ENCODE data around the gene PGM1. TPM values are rescaled to one million over a fixed set of nuclear protein-coding genes. Genes with fewer than 3 reads are reported as not detected.

The PGM1 gene
- polyA plus RNA-seq, 1 of the 3 experiments (the other 2 are of a cell fraction) = 20.7 TPM

- no peaks in the 10 kb centered on the region for H3K27me3 ChIP-seq (ENCODE audit: insufficient read depth)
- no peak overlapping the region for H3K9ac ChIP-seq
- peaks cover 3 to 5% of the 10 kb centered on the region in 2 experiments; a peak in 3 of 4 replicates for H3K4me1 ChIP-seq (ENCODE audit: control insufficient read depth in 1 of 2, insufficient read depth in 2 of 2, low read depth in 1 of 2, low read length in 1 of 2)
- no peaks in the 10 kb centered on the region for H3K9me3 ChIP-seq
- H3F3A ChIP-seq (replicated peaks; ENCODE audit: insufficient read depth) = no peaks in the 10 kb centered on the region
- 97% methylated on average over 4 of the region's 4 CpGs for WGBS (ENCODE audit: low lambda C conversion rate)
- TF ChIP-seq FOXM1 (IDR thresholded peaks at IDR 0.05; ENCODE audit: low read depth) = no peak
- no peak for TF ChIP-seq JUND (IDR thresholded peaks at IDR 0.05)
- TF ChIP-seq REST (IDR thresholded peaks at IDR 0.05; ENCODE audit: low read depth, low read length) = no peak
- TF ChIP-seq GABPA (IDR thresholded peaks at IDR 0.05; ENCODE audit: low read depth) = no peak
- no peak for TF ChIP-seq USF2 (IDR thresholded peaks at IDR 0.05; ENCODE audit: borderline replicate concordance, low read depth, low read length)
- TF ChIP-seq RXRA (IDR thresholded peaks at IDR 0.05; ENCODE audit: borderline replicate concordance, low read depth) = no peak
- no peak for TF ChIP-seq POLR2AphosphoS5 (IDR thresholded peaks at IDR 0.05; ENCODE audit: low read depth, low read length)
- no peak for TF ChIP-seq YY1 (IDR thresholded peaks at IDR 0.05; ENCODE audit: low read depth)
- no peak for TF ChIP-seq FOSL2 (IDR thresholded peaks at IDR 0.05; ENCODE audit: borderline replicate concordance, low read depth)
- no peak for TF ChIP-seq MEF2A (IDR thresholded peaks at IDR 0.05; ENCODE audit: borderline replicate concordance, low read depth)
- no peak for TF ChIP-seq RFX5 (IDR thresholded peaks at IDR 0.05; ENCODE audit: low read length)
- no peak for TF ChIP-seq TCF12 (IDR thresholded peaks at IDR 0.05)
- no peak for TF ChIP-seq NFIC (IDR thresholded peaks at IDR 0.05; ENCODE audit: borderline replicate concordance)
- TF ChIP-seq CTCF (IDR thresholded peaks at IDR 0.05) = no peak
- TF ChIP-seq RCOR1 (IDR thresholded peaks at IDR 0.05; ENCODE audit: low read length) = no peak
- TF ChIP-seq EZH2phosphoT487 (IDR thresholded peaks at IDR 0.05; ENCODE audit: borderline replicate concordance, low read depth) = no peak
- no peak for TF ChIP-seq ELF1 (IDR thresholded peaks at IDR 0.05)
- H3K4me2 ChIP-seq = no peak overlapping the region
- POLR2A ChIA-PET = no interaction called here
- no peaks in the 10 kb centered on the region for H3K79me2 ChIP-seq (ENCODE audit: insufficient read depth)
- CTCF ChIA-PET = interaction anchor here (0.9 to 1.3 kb wide), 3 partner anchors 55 to 72 kb away, joined by 4 to 5 read pairs (median 4); no protein-coding TSS in a partner anchor
- H3K9me2 ChIP-seq = no peaks in the 10 kb centered on the region
- no peaks in the 10 kb centered on the region for H3K36me3 ChIP-seq (replicated peaks in 1 of 2; ENCODE audit: control insufficient read depth in 1 of 2, insufficient read depth in 2 of 2, low read length in 1 of 2)
- no peak overlapping the region for H3K4me3 ChIP-seq (ENCODE audit: low read depth in 2 of 2, low read length in 1 of 2)
- no peak overlapping the region for H2AFZ ChIP-seq (ENCODE audit: low read depth)
- no peak overlapping the region for H3K27ac ChIP-seq (ENCODE audit: low read depth in 2 of 2, low read length in 1 of 2)
- no peaks in the 10 kb centered on the region for H4K20me1 ChIP-seq (ENCODE audit: insufficient read depth)
- DNase-seq = no peak
These were observed 26.3 kb downstream of the PGM1 start for GRCh38 chr1:63619558-63619957.
